GM12875 (cell line): ENCODE data around the gene CALCR.
A peak's percentile ranks its signal among the peaks of the same experiment; 100 is the strongest.

ENCODE experiments used
- H3K4me3 ChIP-seq: one replicate; pipeline ENCODE4 v1.5.1; 2011; ENCODE audit warnings: low read depth, low read length, control low read depth
- TF ChIP-seq, protein P1 (sequence below): IDR thresholded peaks from 2 replicates; pipeline ENCODE4 v1.5.1; 2011; ENCODE audit warnings: low read depth, mild to moderate bottlenecking, control low read depth, inconsistent platforms, low read length, moderate library complexity, borderline replicate concordance; ENCODE audit not compliant: insufficient read depth

Gene CALCR

DNA sequence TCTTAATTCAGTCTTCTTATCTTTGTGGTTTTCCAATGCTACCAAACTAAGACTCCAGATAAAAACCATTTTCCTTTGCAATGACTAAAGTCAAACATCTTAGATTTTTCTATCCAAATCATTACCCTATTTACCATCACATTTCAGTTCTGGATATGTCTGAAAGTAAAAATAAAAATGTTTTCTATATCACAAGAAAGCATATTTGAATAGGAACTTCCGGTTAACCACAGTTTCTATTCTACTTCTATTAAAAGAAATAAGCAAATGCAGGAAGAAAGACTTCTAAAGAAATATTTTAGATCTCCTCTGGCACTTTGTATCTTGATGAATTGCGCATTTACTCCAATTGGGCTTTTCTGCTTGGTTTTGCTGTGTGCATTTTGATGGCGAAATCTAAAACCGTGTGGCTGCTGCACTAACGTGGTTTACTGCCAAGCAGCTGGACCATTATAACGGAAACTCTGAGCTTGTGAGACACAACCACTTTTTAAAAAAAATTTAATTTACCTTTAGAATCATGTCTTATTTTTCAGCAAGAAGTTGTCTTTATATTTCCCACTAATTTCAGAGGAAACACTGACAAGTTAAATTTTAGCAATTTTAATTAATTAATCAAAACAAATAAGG lies 196.3 kb downstream of the CALCR start:
- TF ChIP-seq, protein P1, sequence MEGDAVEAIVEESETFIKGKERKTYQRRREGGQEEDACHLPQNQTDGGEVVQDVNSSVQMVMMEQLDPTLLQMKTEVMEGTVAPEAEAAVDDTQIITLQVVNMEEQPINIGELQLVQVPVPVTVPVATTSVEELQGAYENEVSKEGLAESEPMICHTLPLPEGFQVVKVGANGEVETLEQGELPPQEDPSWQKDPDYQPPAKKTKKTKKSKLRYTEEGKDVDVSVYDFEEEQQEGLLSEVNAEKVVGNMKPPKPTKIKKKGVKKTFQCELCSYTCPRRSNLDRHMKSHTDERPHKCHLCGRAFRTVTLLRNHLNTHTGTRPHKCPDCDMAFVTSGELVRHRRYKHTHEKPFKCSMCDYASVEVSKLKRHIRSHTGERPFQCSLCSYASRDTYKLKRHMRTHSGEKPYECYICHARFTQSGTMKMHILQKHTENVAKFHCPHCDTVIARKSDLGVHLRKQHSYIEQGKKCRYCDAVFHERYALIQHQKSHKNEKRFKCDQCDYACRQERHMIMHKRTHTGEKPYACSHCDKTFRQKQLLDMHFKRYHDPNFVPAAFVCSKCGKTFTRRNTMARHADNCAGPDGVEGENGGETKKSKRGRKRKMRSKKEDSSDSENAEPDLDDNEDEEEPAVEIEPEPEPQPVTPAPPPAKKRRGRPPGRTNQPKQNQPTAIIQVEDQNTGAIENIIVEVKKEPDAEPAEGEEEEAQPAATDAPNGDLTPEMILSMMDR: no peak
- no peak overlapping the region for H3K4me3 ChIP-seq

DNA sequence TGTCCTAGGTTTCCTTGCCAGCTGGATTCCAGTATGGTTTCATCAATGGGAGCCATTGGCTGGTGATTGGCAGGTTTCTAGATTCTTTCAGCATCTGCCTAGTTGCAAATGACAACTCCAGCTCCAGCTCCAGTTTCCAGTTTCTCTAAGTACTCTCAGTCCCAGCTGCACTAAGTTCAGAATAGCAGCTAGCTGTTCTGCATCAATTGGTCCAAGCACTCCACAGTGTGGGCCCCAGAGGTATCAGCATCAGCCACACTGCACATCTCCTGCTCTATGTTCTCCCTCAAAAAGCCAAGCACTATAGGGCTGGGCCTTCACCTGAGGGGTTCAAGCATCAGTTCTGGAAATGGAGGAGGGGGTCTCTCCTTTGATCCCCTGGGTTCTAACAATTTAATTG lies 198.9 kb downstream of the CALCR start:
- H3K4me3 ChIP-seq: no peak overlapping the region
- TF ChIP-seq, protein P1: 0 out of 2 replicates have a peak, but pooled peaks have one; percentile 8
